Measurements from ENCODE around the gene RPL28.
"Not testable (repeated sequence)": the region's sequence is repeated elsewhere in the genome, so short reads cannot be mapped to it uniquely, and the experiment has no call there.

- not testable (repeated sequence) for TF ChIP-seq EZH2 (IDR thresholded peaks at IDR 0.05; ENCODE audit: borderline replicate concordance, low read length); CTCF (conservative IDR thresholded peaks at IDR 0.05 in 1 of 2, IDR thresholded peaks at IDR 0.05 in 1 of 2; ENCODE audit: extremely low read depth in 1 of 2, insufficient read depth in 1 of 2, low read depth in 1 of 2, low read length in 2 of 2)
These were observed 21.7 kb downstream of the RPL28 start, which contains the start of gene UBE2S for GRCh38 chr19:55407550-55407799.
